IMR-90 (cell line): ENCODE data around the gene ISX. TPM values are rescaled to one million over a fixed set of nuclear protein-coding genes. Genes with fewer than 3 reads are reported as not detected.

Source experiments
- ATAC-seq: fragments of 200-7000 bp; cut with Tn5 transposase; 2 replicates; pipeline ENCODE4 v1.9.1; 2020; ENCODE audit warnings: low read depth, mild to moderate bottlenecking, moderate library complexity
- BruUV-seq: library from RNA; stranded (reverse); fragments of 400-500 nt; replicated peaks from 2 replicates; lab custom pipeline; 2021; lab: Mats Ljungman, UMichigan
- CTCF ChIA-PET: fragments of 300-600 bp; formaldehyde crosslinking; extraction: SDS; loops from one replicate; lab custom pipeline; 2021; ENCODE audit warnings: antibody characterized with exemption; lab: Yijun Ruan, JAX
- POLR2A ChIA-PET: fragments of 300-600 bp; sonication (Branson Sonifier 250); formaldehyde crosslinking; loops from one replicate; lab custom pipeline; 2022; ENCODE audit warnings: antibody characterized with exemption; ENCODE audit not compliant: unreplicated experiment; lab: Charles Lee
- DNase-seq: peaks from one replicate; pipeline ENCODE4 v3.0.0; 2013
- H2AFZ ChIP-seq: replicated peaks from 2 replicates; pipeline ENCODE3; 2013; ENCODE audit warnings: low read length, mild to moderate bottlenecking; ENCODE audit not compliant: poor library complexity
- H2AK5ac ChIP-seq: 2 replicates; pipeline ENCODE4 v1.6.1; 2013; ENCODE audit warnings: low read depth, low read length, inconsistent platforms
- H2AK9ac ChIP-seq: replicated peaks from 2 replicates; pipeline ENCODE3; 2013; ENCODE audit warnings: mild to moderate bottlenecking, low read depth, low read length, moderate library complexity; ENCODE audit not compliant: poor library complexity
- H2BK120ac ChIP-seq: 2 replicates; pipeline ENCODE4 v1.6.1; 2013; ENCODE audit warnings: low read depth, low read length, inconsistent platforms
- H2BK15ac ChIP-seq: 3 replicates; pipeline ENCODE4 v1.6.1; 2013; ENCODE audit warnings: low read depth, low read length, inconsistent platforms
- H2BK20ac ChIP-seq: 2 replicates; pipeline ENCODE4 v1.6.1; 2013; ENCODE audit warnings: low read depth, mild to moderate bottlenecking, inconsistent platforms, low read length, moderate library complexity
- H2BK5ac ChIP-seq: 2 replicates; pipeline ENCODE4 v1.6.1; 2013; ENCODE audit warnings: mild to moderate bottlenecking, low read depth, low read length, inconsistent platforms; ENCODE audit not compliant: poor library complexity, severe bottlenecking
- H3K14ac ChIP-seq: replicated peaks from 2 replicates; pipeline ENCODE4 v1.6.1; 2013; ENCODE audit warnings: low read depth, low read length, inconsistent platforms
- H3K18ac ChIP-seq: 2 replicates; pipeline ENCODE4 v1.6.1; 2013; ENCODE audit warnings: low read depth, low read length, control low read depth
- H3K23ac ChIP-seq: 2 replicates; pipeline ENCODE4 v1.6.1; 2013; ENCODE audit warnings: low read depth, low read length, inconsistent platforms
- H3K27ac ChIP-seq: 2 replicates; pipeline ENCODE4 v1.5.1; 2013; ENCODE audit warnings: mild to moderate bottlenecking, control low read depth, low read length; ENCODE audit not compliant: insufficient read depth
- H3K27me3 ChIP-seq: 2 replicates; pipeline ENCODE4 v1.6.1; 2013; ENCODE audit warnings: low read length; ENCODE audit not compliant: control insufficient read depth, insufficient read depth
- H3K36me3 ChIP-seq: 2 replicates; pipeline ENCODE4 v1.6.1; 2013; ENCODE audit warnings: low read length, mixed read lengths; ENCODE audit not compliant: control insufficient read depth, insufficient read depth
- H3K4ac ChIP-seq: 2 replicates; pipeline ENCODE4 v1.6.1; 2013; ENCODE audit warnings: low read depth, low read length, inconsistent platforms
- H3K4me1 ChIP-seq: 2 replicates; pipeline ENCODE4 v1.6.1; 2013; ENCODE audit warnings: low read length, mixed read lengths; ENCODE audit not compliant: control insufficient read depth, insufficient read depth
- H3K4me2 ChIP-seq: 2 replicates; pipeline ENCODE4 v1.6.1; 2013; ENCODE audit warnings: low read depth, mild to moderate bottlenecking, control low read depth, low read length, moderate library complexity
- H3K4me3 ChIP-seq: 2 replicates; pipeline ENCODE4 v1.5.1; 2013; ENCODE audit warnings: low read depth, mild to moderate bottlenecking, control low read depth, low read length, moderate library complexity; ENCODE audit not compliant: insufficient read depth
- H3K56ac ChIP-seq: 2 replicates; pipeline ENCODE4 v1.6.1; 2013; ENCODE audit warnings: low read length, inconsistent platforms; ENCODE audit not compliant: insufficient read depth; ENCODE audit errors: extremely low read depth
- H3K79me1 ChIP-seq, 2 experiments: 2 replicates each; pipeline ENCODE4 v1.6.1; 2013; ENCODE audit warnings: low read length in 2 of 2, inconsistent platforms in 1 of 2, low read depth in 1 of 2
- H3K9ac ChIP-seq: 2 replicates; pipeline ENCODE4 v1.6.1; 2013; ENCODE audit warnings: low read depth, low read length, control low read depth
- H3K9me1 ChIP-seq: 2 replicates; pipeline ENCODE4 v1.6.1; 2013; ENCODE audit warnings: low read length, inconsistent platforms; ENCODE audit not compliant: insufficient read depth
- H3K9me3 ChIP-seq: 2 replicates; pipeline ENCODE4 v1.6.1; 2013; ENCODE audit warnings: low read length; ENCODE audit not compliant: control insufficient read depth, insufficient read depth
- H4K20me1 ChIP-seq: 2 replicates; pipeline ENCODE4 v1.6.1; 2013; ENCODE audit warnings: low read length, inconsistent platforms; ENCODE audit not compliant: insufficient read depth
- H4K5ac ChIP-seq: 2 replicates; pipeline ENCODE4 v1.6.1; 2013; ENCODE audit warnings: mild to moderate bottlenecking, low read depth, low read length, control low read depth
- H4K8ac ChIP-seq, 2 experiments: 2 replicates each; pipeline ENCODE4 v1.6.1; 2013; ENCODE audit warnings: low read depth in 2 of 2, low read length in 2 of 2, control low read depth in 1 of 2, inconsistent platforms in 1 of 2
- H4K91ac ChIP-seq: 2 replicates; pipeline ENCODE4 v1.6.1; 2013; ENCODE audit warnings: low read depth, low read length, inconsistent platforms; ENCODE audit not compliant: insufficient read depth
- MAFK ChIP-seq: IDR thresholded peaks from 2 replicates; pipeline ENCODE4 v1.6.1; 2012; ENCODE audit warnings: low read depth, low read length, improper control_type of control experiment
- RFX5 ChIP-seq: IDR thresholded peaks from 2 replicates; pipeline ENCODE4 v1.8.0; 2012; ENCODE audit warnings: low read depth, mild to moderate bottlenecking, low read length, moderate library complexity
- whole genome bisulfite sequencing, 2 experiments: methylation state at CpG; one replicate each; pipeline versions ENCODE4 v1.1.5 to v1.1.7; 2013; ENCODE audit warnings: missing lambda C conversion rate in 2 of 2; ENCODE audit not compliant: insufficient read length in 1 of 2; ENCODE audit errors: extremely low coverage in 2 of 2; 5-methylcytosine and 5-hydroxymethylcytosine counted together
- dilution Hi-C: fragments of 300-500 bp; cut with HindIII; formaldehyde crosslinking; loops from one replicate; pipeline ENCODE4 v1.14.3; 2018; ENCODE audit warnings: low sequenced_read_pairs; ENCODE audit not compliant: unreplicated experiment
- in situ Hi-C: fragments of 300-500 bp; cut with MboI; formaldehyde crosslinking; loops from 3 replicates; pipeline ENCODE4 v1.14.3; 2019; ENCODE audit warnings: low sequenced_read_pairs, inconsistent platforms, mixed read lengths
- intact Hi-C: fragments of 100-400 bp; cut with micrococcal nuclease; formaldehyde crosslinking; loops from 2 replicates; pipeline ENCODE4 v1.10.0; 2022
- polyA plus RNA-seq, 3 experiments: library from polyadenylated mRNA; depleted of rRNA; stranded (reverse); fragments of >200 nt; gene quantifications; 2 replicates each; pipeline ENCODE4 v1.2.3, GENCODE V29; 2012; ENCODE audit warnings: low replicate concordance in 1 of 3
- total RNA-seq: library from RNA; depleted of rRNA; stranded (reverse); fragments of >200 nt; gene quantifications from 2 replicates; pipeline ENCODE4 v1.2.3, GENCODE V29; 2012
- TF ChIP-seq, protein P1 (sequence below): conservative IDR thresholded peaks from 2 replicates; pipeline ENCODE4 v1.5.1; 2012; ENCODE audit warnings: mild to moderate bottlenecking, low read depth, low read length, improper control_type of control experiment
- TF ChIP-seq, protein P2 (sequence below): fragments of 150-350 bp; IDR thresholded peaks from 2 replicates; pipeline ENCODE4 v1.6.1; 2017; ENCODE audit warnings: mild to moderate bottlenecking, antibody characterized with exemption, low read length, low read depth

ISX gene
- total and polyA plus RNA-seq, 2 of the 4 experiments (the other 2 are of a cell fraction): not detected

DNA sequence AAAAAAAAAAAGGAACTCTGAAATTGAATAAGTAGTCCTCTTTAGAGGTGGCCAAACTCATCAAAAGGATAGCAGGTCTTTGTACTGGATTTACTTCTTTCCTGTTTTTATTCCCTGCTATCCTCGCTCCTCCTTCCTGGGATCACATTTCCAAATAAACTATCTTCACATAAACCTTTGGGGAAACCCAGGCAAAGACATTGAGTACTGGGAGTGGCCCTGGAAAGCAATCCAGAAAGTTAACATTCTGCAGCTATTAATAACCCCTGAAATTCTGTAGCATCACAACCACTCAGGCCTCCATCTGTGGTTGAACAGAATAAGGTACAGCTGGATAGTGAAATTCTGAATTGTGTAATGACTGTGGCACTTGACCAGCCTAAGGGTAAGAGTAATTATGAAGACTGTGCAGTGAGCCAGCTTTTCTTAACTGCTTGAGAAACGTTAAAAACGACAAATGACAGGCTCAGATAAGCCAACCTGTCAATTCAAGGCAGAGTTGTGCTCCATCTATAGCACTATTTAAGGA, 58.8 kb downstream of the ISX start:
- H3K27ac ChIP-seq: no peak overlapping the region
- ATAC-seq: no peak
- WGBS, 2 experiments: no CpG with 5 or more reads among the region's 3 CpGs
- POLR2A ChIA-PET: no interaction called here
- dilution Hi-C loops: no loop called here
- H3K9me3 ChIP-seq: no peaks in the 10 kb centered on the region
- no peak overlapping the region for H4K91ac ChIP-seq
- in situ Hi-C loops: no loop called here
- no peak overlapping the region for H2AFZ ChIP-seq
- no peak overlapping the region for H3K56ac ChIP-seq
- DNase-seq: no peak
- TF ChIP-seq, protein P1, sequence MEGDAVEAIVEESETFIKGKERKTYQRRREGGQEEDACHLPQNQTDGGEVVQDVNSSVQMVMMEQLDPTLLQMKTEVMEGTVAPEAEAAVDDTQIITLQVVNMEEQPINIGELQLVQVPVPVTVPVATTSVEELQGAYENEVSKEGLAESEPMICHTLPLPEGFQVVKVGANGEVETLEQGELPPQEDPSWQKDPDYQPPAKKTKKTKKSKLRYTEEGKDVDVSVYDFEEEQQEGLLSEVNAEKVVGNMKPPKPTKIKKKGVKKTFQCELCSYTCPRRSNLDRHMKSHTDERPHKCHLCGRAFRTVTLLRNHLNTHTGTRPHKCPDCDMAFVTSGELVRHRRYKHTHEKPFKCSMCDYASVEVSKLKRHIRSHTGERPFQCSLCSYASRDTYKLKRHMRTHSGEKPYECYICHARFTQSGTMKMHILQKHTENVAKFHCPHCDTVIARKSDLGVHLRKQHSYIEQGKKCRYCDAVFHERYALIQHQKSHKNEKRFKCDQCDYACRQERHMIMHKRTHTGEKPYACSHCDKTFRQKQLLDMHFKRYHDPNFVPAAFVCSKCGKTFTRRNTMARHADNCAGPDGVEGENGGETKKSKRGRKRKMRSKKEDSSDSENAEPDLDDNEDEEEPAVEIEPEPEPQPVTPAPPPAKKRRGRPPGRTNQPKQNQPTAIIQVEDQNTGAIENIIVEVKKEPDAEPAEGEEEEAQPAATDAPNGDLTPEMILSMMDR: no peak
- no peak for TF ChIP-seq RFX5
- no peak for TF ChIP-seq MAFK
- TF ChIP-seq, protein P2, sequence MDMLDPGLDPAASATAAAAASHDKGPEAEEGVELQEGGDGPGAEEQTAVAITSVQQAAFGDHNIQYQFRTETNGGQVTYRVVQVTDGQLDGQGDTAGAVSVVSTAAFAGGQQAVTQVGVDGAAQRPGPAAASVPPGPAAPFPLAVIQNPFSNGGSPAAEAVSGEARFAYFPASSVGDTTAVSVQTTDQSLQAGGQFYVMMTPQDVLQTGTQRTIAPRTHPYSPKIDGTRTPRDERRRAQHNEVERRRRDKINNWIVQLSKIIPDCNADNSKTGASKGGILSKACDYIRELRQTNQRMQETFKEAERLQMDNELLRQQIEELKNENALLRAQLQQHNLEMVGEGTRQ: no peak
- H4K20me1 ChIP-seq: no peaks in the 10 kb centered on the region
- intact Hi-C loops: no loop called here
- H3K4ac ChIP-seq: no peak overlapping the region
- no peak overlapping the region for H3K14ac ChIP-seq
- H2BK120ac ChIP-seq: no peak overlapping the region
- no peak overlapping the region for H2BK20ac ChIP-seq
- H2BK5ac ChIP-seq: no peak overlapping the region
- no peak overlapping the region for H3K18ac ChIP-seq
- H4K8ac ChIP-seq: no peak overlapping the region
- BruUV-seq: no TSS peak
- no peak overlapping the region for H2AK9ac ChIP-seq
- no peaks in the 10 kb centered on the region for H3K9me1 ChIP-seq
- no peaks in the 10 kb centered on the region for H3K4me1 ChIP-seq
- no peak overlapping the region for H3K23ac ChIP-seq
- no peaks in the 10 kb centered on the region for H3K79me1 ChIP-seq
- H3K4me2 ChIP-seq: no peak overlapping the region
- H3K4me3 ChIP-seq: no peak overlapping the region
- no peaks in the 10 kb centered on the region for H3K27me3 ChIP-seq
- H2BK15ac ChIP-seq: no peak overlapping the region
- no peak overlapping the region for H2AK5ac ChIP-seq
- H3K36me3 ChIP-seq: no peaks in the 10 kb centered on the region
- CTCF ChIA-PET: no interaction called here
- no peak overlapping the region for H4K5ac ChIP-seq
- H3K9ac ChIP-seq: no peak overlapping the region
